Gastroesophageal sphincter (tissue), 3 donors: Measurements from ENCODE around the gene MKLN1.

Source experiments
- POLR2A ChIP-seq, 2 donors: fragments of 450-650 bp; IDR thresholded peaks; one replicate each; pipeline ENCODE4 v1.6.1; 2017; ENCODE audit warnings: antibody characterized with exemption in 2 of 2, mild to moderate bottlenecking in 2 of 2, moderate library complexity in 1 of 2
- TF ChIP-seq, protein P1 (sequence below), 4 experiments: fragments of 200-600 bp in 2 of 4; fragments of 450-650 bp in 2 of 4; sonication (generic) in 1 of 4; IDR thresholded peaks; one replicate each; pipeline ENCODE4 v1.5.1; 2017 to 2019; ENCODE audit warnings: antibody characterized with exemption in 4 of 4, mild to moderate bottlenecking in 2 of 4, moderate library complexity in 2 of 4

DNA sequence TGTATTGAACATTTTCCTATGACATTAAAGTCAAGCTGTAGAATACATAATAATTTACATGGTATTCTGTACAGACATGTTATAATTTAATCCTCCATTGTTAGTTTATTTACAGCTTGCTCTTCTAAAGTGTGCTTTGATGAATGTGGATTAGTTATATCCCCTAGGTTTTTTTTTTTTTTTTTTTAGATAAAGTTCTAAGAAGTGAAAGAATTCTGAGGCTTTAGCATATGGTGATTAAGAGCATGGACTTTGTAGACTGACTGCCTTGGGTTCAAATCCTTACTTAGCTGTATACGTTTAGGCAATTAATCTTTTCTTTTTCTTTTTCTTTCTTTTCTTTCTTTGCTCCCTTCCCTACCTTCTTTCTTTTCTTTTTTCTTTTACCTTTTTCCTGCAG lies 44.9 kb downstream of the MKLN1 start:
- TF ChIP-seq POLR2A (IDR thresholded peaks at IDR 0.05) = no peak
- TF ChIP-seq, protein P1, sequence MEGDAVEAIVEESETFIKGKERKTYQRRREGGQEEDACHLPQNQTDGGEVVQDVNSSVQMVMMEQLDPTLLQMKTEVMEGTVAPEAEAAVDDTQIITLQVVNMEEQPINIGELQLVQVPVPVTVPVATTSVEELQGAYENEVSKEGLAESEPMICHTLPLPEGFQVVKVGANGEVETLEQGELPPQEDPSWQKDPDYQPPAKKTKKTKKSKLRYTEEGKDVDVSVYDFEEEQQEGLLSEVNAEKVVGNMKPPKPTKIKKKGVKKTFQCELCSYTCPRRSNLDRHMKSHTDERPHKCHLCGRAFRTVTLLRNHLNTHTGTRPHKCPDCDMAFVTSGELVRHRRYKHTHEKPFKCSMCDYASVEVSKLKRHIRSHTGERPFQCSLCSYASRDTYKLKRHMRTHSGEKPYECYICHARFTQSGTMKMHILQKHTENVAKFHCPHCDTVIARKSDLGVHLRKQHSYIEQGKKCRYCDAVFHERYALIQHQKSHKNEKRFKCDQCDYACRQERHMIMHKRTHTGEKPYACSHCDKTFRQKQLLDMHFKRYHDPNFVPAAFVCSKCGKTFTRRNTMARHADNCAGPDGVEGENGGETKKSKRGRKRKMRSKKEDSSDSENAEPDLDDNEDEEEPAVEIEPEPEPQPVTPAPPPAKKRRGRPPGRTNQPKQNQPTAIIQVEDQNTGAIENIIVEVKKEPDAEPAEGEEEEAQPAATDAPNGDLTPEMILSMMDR (IDR thresholded peaks at IDR 0.05) = no peak
